EL (cell line): ENCODE results near the gene C1QA.
A peak's percentile ranks its signal among the peaks of the same experiment; 100 is the strongest.

Source experiments
- DNase-seq: peaks from one replicate; pipeline ENCODE4 v3.0.0-alpha.2; 2016

The C1QA gene

DNA sequence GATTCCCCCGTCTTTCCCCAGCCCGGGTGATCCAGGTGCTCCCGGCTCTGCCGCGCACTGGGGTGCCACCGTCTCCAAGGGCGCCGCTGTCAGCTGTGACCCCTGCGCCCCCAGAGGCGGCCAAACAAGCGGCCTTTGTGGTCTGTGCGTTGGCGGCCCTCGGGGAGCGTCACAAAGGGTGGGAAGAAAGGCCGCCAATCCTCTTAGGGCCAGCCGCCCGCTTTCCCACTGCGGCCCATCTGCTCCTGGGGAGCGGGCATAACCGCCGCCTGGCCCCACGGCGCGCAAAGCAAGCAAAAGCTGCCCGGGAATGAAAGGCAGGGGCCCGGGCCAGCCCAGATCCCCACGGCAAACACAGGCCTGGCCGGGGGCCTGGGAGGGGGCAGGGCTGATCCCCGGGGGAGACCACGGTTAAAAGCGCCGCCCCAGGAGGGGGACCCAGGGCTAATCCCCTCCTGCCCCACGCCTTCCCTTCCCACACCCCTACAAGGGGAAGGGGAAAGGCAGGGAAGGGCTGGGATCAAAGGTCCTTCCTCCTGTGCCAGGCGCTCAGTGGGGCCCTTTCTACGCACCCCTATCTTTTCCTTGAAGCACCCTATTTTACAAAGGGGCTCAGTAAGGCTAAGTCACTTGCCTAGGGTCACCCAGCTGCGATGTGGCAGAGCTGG, 40.6 kb downstream of the C1QA start:
- no peak for DNase-seq

- DNase-seq = no peak
Measured at GRCh38 chr1:22677931-22678896, 41.8 kb downstream of the C1QA start.

DNA sequence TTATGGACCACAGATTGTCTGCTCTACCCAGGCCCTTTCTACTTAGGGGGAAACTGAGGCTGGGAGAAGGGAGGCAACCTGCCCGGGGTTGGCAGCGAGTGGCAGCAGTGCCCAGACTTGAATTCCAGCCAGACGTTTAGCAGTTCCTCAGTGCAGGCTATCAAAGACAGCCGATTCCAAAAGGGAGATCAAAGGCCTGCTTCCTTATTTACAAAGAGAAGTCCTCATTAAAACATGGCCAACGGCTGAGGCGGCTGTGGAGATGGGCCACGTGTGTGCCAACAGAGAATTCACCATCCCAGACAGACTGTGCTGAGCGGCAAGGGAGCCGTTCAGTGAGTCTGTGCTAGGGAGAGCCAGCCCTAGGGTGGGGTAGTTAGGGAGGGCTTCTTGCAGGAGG, 44.3 kb downstream of the C1QA start:
- no peak for DNase-seq

DNA sequence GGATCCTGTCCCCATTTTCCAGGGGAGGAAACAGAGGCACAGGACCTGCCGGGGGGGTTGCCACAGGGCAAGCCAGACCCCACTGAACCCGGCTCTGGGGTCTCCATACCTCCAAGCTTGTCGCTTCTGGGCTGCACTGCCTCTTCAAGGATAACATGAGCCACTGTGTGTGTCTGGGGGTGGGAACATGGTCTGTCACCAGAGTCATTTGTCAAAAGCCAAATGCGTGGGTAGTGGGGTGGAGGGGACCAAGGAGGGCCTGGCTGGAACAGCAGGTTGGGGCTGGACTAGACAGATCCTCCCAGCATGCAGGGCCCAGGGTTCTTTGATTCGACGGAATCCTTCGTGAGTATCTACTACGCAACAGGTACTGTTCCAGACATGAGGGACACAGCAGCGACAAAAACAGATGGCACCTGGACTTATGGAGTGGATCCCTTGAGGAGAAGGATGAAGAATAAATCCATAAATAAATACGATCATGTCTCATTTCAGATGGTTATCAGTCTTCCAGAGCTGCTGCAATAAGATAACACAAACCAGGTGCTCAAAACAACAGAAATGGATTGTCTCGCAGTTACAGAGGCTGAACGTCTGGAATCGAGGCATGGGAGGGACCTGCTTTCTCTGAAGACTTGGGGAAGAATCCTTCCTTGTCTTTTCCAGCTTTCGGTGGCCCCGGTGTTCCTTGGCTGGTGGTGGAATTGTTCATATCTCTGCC, 45.3 kb downstream of the C1QA start:
- DNase-seq = no peak

GRCh38 chr1:22683547-22683946, 47.1 kb downstream of the C1QA start:
- no peak for DNase-seq

DNA sequence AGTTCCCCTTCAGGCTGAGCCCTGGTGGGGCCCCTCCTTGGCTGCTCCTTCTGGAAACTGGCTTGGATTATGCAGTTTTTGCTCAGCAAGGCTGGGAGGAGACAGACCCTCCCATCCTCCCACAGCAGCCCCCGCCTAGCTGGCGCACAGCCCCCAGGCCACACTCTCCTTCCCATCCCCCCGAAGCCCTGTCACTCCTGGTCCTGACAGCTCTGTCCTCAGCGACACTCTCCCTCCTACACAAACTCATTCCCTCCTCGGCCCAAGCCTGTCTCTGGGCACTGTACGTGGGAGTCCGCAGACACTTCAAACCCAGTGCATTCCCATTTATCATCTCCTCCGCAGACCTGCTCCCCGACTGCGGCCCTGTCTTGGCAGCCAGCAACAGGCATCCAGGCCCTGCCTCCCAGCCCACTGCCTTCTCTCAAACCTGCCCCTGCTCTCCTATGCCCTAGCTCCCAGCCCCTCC, 49.2 kb downstream of the C1QA start:
- no peak for DNase-seq

DNA sequence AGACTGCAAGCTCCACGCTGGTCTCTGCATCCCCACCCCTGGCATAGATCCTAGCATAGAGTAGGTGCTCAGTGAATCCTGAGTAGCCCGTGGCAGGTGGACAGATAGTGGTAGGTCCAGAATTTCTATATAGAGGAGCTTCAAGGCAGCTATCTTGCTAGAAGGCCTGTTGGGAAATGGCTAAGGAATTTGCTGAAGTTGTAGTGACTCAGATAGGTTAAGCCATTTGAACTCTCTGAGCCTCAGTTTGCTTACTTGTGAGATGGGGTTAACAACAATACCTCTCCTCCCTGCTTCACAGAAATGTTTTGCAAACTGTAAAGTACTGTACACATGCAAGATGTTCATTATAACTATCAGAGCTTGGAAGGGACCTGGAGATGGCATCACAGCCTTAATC, 50.8 kb downstream of the C1QA start:
- DNase-seq = peak; percentile 30

DNA sequence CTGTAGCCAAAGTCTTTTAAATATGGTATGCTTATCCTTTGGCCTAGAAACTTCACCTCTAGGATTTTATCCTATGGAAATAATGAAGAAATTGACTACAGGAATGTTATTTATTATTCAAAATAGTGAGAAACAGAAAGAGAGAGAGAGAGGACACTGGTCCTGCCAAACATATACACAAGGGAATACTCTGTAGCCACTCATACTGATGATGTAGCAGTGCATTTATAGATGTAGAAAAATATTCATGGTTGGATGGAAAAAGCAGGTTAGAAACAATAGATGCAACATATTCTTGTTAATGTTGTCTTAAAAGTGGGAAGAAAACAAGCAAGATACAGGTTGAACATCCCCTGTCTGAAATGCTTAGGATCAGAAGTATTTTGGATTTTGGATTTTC, 52.0 kb downstream of the C1QA start:
- no peak for DNase-seq
